ENCODE results near the gene BMP10. TPM values are rescaled to one million over a fixed set of nuclear protein-coding genes. Genes with fewer than 3 reads are reported as not detected.

BMP10 gene
- polyA plus RNA-seq, 1 of the 3 experiments (the other 2 are of a cell fraction) = not detected

GRCh38 chr2:68912732-68913131, 41.5 kb upstream of the BMP10 start:
- Histone ChIP-seq H3K4me2 (no peak overlapping the region), H3K4me3 (ENCODE audit: low read depth in 2 of 2, low read length in 1 of 2) (no peak overlapping the region), H3K27ac (ENCODE audit: low read depth in 2 of 2, low read length in 1 of 2) (no peak overlapping the region), H3K36me3 (replicated peaks in 1 of 2; ENCODE audit: control insufficient read depth in 1 of 2, insufficient read depth in 2 of 2, low read length in 1 of 2) (no peaks in the 10 kb centered on the region), H3F3A (replicated peaks; ENCODE audit: insufficient read depth) (no peaks in the 10 kb centered on the region), H3K9me3 (no peaks in the 10 kb centered on the region), H3K9me2 (no peaks in the 10 kb centered on the region), H2AFZ (ENCODE audit: low read depth) (no peak overlapping the region), H3K79me2 (ENCODE audit: insufficient read depth) (no peaks in the 10 kb centered on the region), H3K27me3 (ENCODE audit: insufficient read depth) (no peaks in the 10 kb centered on the region), H3K9ac (no peak overlapping the region), H3K4me1 (ENCODE audit: control insufficient read depth in 1 of 2, insufficient read depth in 2 of 2, low read depth in 1 of 2, low read length in 1 of 2) (peaks cover 0 to 8% of the 10 kb centered on the region in 2 experiments; a peak in 2 of 4 replicates), H4K20me1 (ENCODE audit: insufficient read depth) (no peaks in the 10 kb centered on the region)
- 33% methylated on average over 2 of the region's 2 CpGs for WGBS (ENCODE audit: low lambda C conversion rate)
- ChIA-PET POLR2A (no interaction called here), CTCF (interaction anchor here (0.7 to 6.3 kb wide), 7 partner anchors 13 to 449 kb away, joined by 3 to 47 read pairs (median 8); no protein-coding TSS in a partner anchor)
- DNase-seq = no peak
- TF ChIP-seq USF2 (IDR thresholded peaks at IDR 0.05; ENCODE audit: borderline replicate concordance, low read depth, low read length) (no peak), RCOR1 (IDR thresholded peaks at IDR 0.05; ENCODE audit: low read length) (no peak), CTCF (IDR thresholded peaks at IDR 0.05) (no peak), FOSL2 (IDR thresholded peaks at IDR 0.05; ENCODE audit: borderline replicate concordance, low read depth) (no peak), EP300 (IDR thresholded peaks at IDR 0.05; ENCODE audit: borderline replicate concordance in 1 of 2, low read depth in 1 of 2, low read length in 1 of 2) (no peak), FOXJ3 (CRISPR knock-in tag; IDR thresholded peaks at IDR 0.05) (no peak), TAF1 (IDR thresholded peaks at IDR 0.05; ENCODE audit: borderline replicate concordance, low read depth, low read length) (no peak), MEF2A (IDR thresholded peaks at IDR 0.05; ENCODE audit: borderline replicate concordance, low read depth) (no peak), USF1 (IDR thresholded peaks at IDR 0.05; ENCODE audit: borderline replicate concordance, low read depth) (no peak), SMC3 (IDR thresholded peaks at IDR 0.05; ENCODE audit: low read depth, low read length) (no peak), TEAD4 (IDR thresholded peaks at IDR 0.05; ENCODE audit: borderline replicate concordance, insufficient read depth) (no peak), GABPA (IDR thresholded peaks at IDR 0.05; ENCODE audit: low read depth) (no peak), ZBTB33 (IDR thresholded peaks at IDR 0.05; ENCODE audit: borderline replicate concordance, low read depth) (no peak), JUND (IDR thresholded peaks at IDR 0.05) (no peak), RAD21 (IDR thresholded peaks at IDR 0.05; ENCODE audit: low read length) (no peak)

All from SK-N-SH (cell line).